ENCODE data around the gene PLCB4. TPM values are rescaled to one million over a fixed set of nuclear protein-coding genes. Genes with fewer than 3 reads are reported as not detected.

Gene PLCB4
- total and polyA plus RNA-seq, 2 donors (not counting 1 experiment from before 2014, with no cell fraction given) = 7.3 to 13.7 TPM

- H3K79me2 ChIP-seq (ENCODE audit: control insufficient read depth, insufficient read depth, low read length) = no peaks in the 10 kb centered on the region
- H4K20me1 ChIP-seq (ENCODE audit: control insufficient read depth, extremely low read depth, insufficient read depth, low read length) = no peaks in the 10 kb centered on the region
- DNase-seq (ENCODE audit: low read depth in 2 of 2) = no peak
- H3K9ac ChIP-seq (ENCODE audit: insufficient read depth, low read length) = no peak overlapping the region
- no peak overlapping the region for H3K4me3 ChIP-seq (replicated peaks in 1 of 4; ENCODE audit: control extremely low read depth in 1 of 4, insufficient read depth in 1 of 4, low read depth in 3 of 4, low read length in 4 of 4)
- TF ChIP-seq EZH2 (IDR thresholded peaks at IDR 0.05; ENCODE audit: low read length, missing control alignments) = no peak
- TF ChIP-seq, protein P1, sequence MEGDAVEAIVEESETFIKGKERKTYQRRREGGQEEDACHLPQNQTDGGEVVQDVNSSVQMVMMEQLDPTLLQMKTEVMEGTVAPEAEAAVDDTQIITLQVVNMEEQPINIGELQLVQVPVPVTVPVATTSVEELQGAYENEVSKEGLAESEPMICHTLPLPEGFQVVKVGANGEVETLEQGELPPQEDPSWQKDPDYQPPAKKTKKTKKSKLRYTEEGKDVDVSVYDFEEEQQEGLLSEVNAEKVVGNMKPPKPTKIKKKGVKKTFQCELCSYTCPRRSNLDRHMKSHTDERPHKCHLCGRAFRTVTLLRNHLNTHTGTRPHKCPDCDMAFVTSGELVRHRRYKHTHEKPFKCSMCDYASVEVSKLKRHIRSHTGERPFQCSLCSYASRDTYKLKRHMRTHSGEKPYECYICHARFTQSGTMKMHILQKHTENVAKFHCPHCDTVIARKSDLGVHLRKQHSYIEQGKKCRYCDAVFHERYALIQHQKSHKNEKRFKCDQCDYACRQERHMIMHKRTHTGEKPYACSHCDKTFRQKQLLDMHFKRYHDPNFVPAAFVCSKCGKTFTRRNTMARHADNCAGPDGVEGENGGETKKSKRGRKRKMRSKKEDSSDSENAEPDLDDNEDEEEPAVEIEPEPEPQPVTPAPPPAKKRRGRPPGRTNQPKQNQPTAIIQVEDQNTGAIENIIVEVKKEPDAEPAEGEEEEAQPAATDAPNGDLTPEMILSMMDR (conservative IDR thresholded peaks at IDR 0.05 in 1 of 2, IDR thresholded peaks at IDR 0.05 in 1 of 2; ENCODE audit: low read depth in 1 of 2, low read length in 2 of 2) = no peak
- H3K4me1 ChIP-seq (ENCODE audit: control insufficient read depth, extremely low read depth, insufficient read depth, low read length) = no peaks in the 10 kb centered on the region
- no peak overlapping the region for H3K27ac ChIP-seq (ENCODE audit: insufficient read depth, low read length)
- no peak overlapping the region for H3K4me2 ChIP-seq (ENCODE audit: extremely low read depth, insufficient read depth, low read length)
- no peaks in the 10 kb centered on the region for H3K27me3 ChIP-seq (ENCODE audit: control insufficient read depth, insufficient read depth, low read length)
- H2AFZ ChIP-seq (ENCODE audit: low read length) = no peak overlapping the region
- no peaks in the 10 kb centered on the region for H3K9me3 ChIP-seq (ENCODE audit: control insufficient read depth, insufficient read depth, low read depth, low read length)
- H3K36me3 ChIP-seq (ENCODE audit: control insufficient read depth, insufficient read depth, low read length) = no peaks in the 10 kb centered on the region
These were observed 285.7 kb downstream of the PLCB4 start for GRCh38 chr20:9354579-9354978.

- Histone ChIP-seq H3K4me2 (ENCODE audit: extremely low read depth, insufficient read depth, low read length) (no peak overlapping the region), H2AFZ (ENCODE audit: low read length) (no peak overlapping the region), H3K4me1 (ENCODE audit: control insufficient read depth, extremely low read depth, insufficient read depth, low read length) (no peaks in the 10 kb centered on the region), H3K27me3 (ENCODE audit: control insufficient read depth, insufficient read depth, low read length) (no peaks in the 10 kb centered on the region), H3K9ac (ENCODE audit: insufficient read depth, low read length) (no peak overlapping the region), H3K36me3 (ENCODE audit: control insufficient read depth, insufficient read depth, low read length) (no peaks in the 10 kb centered on the region), H3K79me2 (ENCODE audit: control insufficient read depth, insufficient read depth, low read length) (no peaks in the 10 kb centered on the region), H3K9me3 (ENCODE audit: control insufficient read depth, insufficient read depth, low read depth, low read length) (no peaks in the 10 kb centered on the region), H3K4me3 (replicated peaks in 1 of 4; ENCODE audit: control extremely low read depth in 1 of 4, insufficient read depth in 1 of 4, low read depth in 3 of 4, low read length in 4 of 4) (no peak overlapping the region), H3K27ac (ENCODE audit: insufficient read depth, low read length) (no peak overlapping the region), H4K20me1 (ENCODE audit: control insufficient read depth, extremely low read depth, insufficient read depth, low read length) (no peaks in the 10 kb centered on the region)
- DNase-seq (ENCODE audit: low read depth in 2 of 2) = no peak
- TF ChIP-seq, protein P1 (conservative IDR thresholded peaks at IDR 0.05 in 1 of 2, IDR thresholded peaks at IDR 0.05 in 1 of 2; ENCODE audit: low read depth in 1 of 2, low read length in 2 of 2) = no peak
- no peak for TF ChIP-seq EZH2 (IDR thresholded peaks at IDR 0.05; ENCODE audit: low read length, missing control alignments)
These were observed 289.1 kb downstream of the PLCB4 start for GRCh38 chr20:9358001-9358400.

DNA sequence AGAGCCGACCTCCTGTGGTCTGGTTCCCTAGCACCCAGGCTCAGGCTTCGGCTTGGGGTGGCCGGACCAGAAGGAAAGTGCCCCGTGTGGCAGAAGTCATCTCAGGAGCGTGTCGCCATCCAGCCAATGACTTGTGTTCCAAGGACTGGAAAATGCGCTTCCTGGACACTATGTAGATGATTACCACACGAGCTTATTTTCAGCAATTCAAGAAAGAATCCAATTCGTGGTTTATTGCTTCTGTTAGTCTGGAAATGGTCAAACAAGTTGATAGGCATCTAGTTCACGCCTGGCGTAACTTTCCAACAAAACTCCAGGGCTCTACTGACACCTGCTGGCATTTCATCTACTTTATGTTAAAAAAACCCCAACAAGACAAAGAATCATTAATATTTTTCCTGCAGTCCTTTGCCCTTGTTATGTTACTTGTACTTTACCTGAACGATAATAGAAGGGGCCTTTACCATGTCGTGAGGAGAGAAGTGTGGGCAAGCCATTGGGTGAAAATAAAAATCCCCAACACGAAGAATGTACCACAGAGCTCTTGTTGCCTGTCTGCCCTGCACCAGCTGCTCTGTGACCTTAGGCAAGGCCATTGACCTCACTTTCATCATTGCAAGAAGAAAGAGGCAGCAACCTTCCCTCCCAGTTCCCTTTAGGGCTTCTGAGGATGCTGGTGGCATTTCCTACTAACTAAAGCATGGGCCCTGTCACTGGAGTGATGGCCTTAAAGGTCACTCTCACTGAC is 290.8 kb downstream of the PLCB4 start:
- Histone ChIP-seq H3K27ac (ENCODE audit: insufficient read depth, low read length) (no peak overlapping the region), H2AFZ (ENCODE audit: low read length) (no peak overlapping the region), H3K9ac (ENCODE audit: insufficient read depth, low read length) (no peak overlapping the region), H4K20me1 (ENCODE audit: control insufficient read depth, extremely low read depth, insufficient read depth, low read length) (no peaks in the 10 kb centered on the region), H3K36me3 (ENCODE audit: control insufficient read depth, insufficient read depth, low read length) (no peaks in the 10 kb centered on the region), H3K27me3 (ENCODE audit: control insufficient read depth, insufficient read depth, low read length) (no peaks in the 10 kb centered on the region), H3K4me2 (ENCODE audit: extremely low read depth, insufficient read depth, low read length) (no peak overlapping the region), H3K4me1 (ENCODE audit: control insufficient read depth, extremely low read depth, insufficient read depth, low read length) (no peaks in the 10 kb centered on the region), H3K79me2 (ENCODE audit: control insufficient read depth, insufficient read depth, low read length) (no peaks in the 10 kb centered on the region), H3K4me3 (replicated peaks in 1 of 4; ENCODE audit: control extremely low read depth in 1 of 4, insufficient read depth in 1 of 4, low read depth in 3 of 4, low read length in 4 of 4) (no peak overlapping the region), H3K9me3 (ENCODE audit: control insufficient read depth, insufficient read depth, low read depth, low read length) (no peaks in the 10 kb centered on the region)
- DNase-seq (ENCODE audit: low read depth in 2 of 2) = peak; percentile 53 to 82
- TF ChIP-seq, protein P1 (conservative IDR thresholded peaks at IDR 0.05 in 1 of 2, IDR thresholded peaks at IDR 0.05 in 1 of 2; ENCODE audit: low read depth in 1 of 2, low read length in 2 of 2) = peak; percentile 31 to 36
- no peak for TF ChIP-seq EZH2 (IDR thresholded peaks at IDR 0.05; ENCODE audit: low read length, missing control alignments)

Measured in fibroblast of lung (primary cell).